Parathyroid adenoma (tissue), 2 donors: ENCODE results near the gene CTSF.

Experiments used
- H2AFZ ChIP-seq: fragments of 300-600 bp; sonication (generic); one replicate; pipeline ENCODE4 v1.7.0; 2017; ENCODE audit warnings: antibody characterized with exemption, mild to moderate bottlenecking
- H3K27ac ChIP-seq: fragments of 300-600 bp; sonication (generic); one replicate; pipeline ENCODE4 v1.7.0; 2017
- H3K27me3 ChIP-seq: fragments of 300-600 bp; sonication (generic); one replicate; pipeline ENCODE4 v1.7.0; 2017; ENCODE audit warnings: low read length; ENCODE audit not compliant: control insufficient read depth, insufficient read depth
- H3K36me3 ChIP-seq: fragments of 300-600 bp; sonication (generic); one replicate; pipeline ENCODE4 v1.7.0; 2017; ENCODE audit warnings: low read length; ENCODE audit not compliant: control insufficient read depth, insufficient read depth
- H3K4me1 ChIP-seq: fragments of 300-600 bp; sonication (generic); one replicate; pipeline ENCODE4 v1.7.0; 2017; ENCODE audit warnings: control low read depth
- H3K4me2 ChIP-seq: fragments of 300-600 bp; sonication (generic); one replicate; pipeline ENCODE4 v1.7.0; 2017; ENCODE audit warnings: low read length
- H3K4me3 ChIP-seq: fragments of 300-600 bp; sonication (generic); one replicate; pipeline ENCODE4 v1.7.0; 2017; ENCODE audit warnings: low read depth, low read length
- H3K79me2 ChIP-seq: fragments of 300-600 bp; sonication (generic); one replicate; pipeline ENCODE4 v1.7.0; 2017; ENCODE audit warnings: control low read depth
- H3K9ac ChIP-seq: fragments of 300-600 bp; sonication (generic); one replicate; pipeline ENCODE4 v1.7.0; 2017; ENCODE audit warnings: mild to moderate bottlenecking
- H3K9me3 ChIP-seq: fragments of 300-600 bp; sonication (generic); one replicate; pipeline ENCODE4 v1.7.0; 2017; ENCODE audit warnings: low read length; ENCODE audit not compliant: control insufficient read depth
- TF ChIP-seq, protein P1 (sequence below): fragments of 300-600 bp; sonication (generic); IDR thresholded peaks from one replicate; pipeline ENCODE4 v1.7.0; 2017; ENCODE audit warnings: antibody characterized with exemption, mild to moderate bottlenecking
- donor health status: primary hyperparathyroidism.

The CTSF gene

DNA sequence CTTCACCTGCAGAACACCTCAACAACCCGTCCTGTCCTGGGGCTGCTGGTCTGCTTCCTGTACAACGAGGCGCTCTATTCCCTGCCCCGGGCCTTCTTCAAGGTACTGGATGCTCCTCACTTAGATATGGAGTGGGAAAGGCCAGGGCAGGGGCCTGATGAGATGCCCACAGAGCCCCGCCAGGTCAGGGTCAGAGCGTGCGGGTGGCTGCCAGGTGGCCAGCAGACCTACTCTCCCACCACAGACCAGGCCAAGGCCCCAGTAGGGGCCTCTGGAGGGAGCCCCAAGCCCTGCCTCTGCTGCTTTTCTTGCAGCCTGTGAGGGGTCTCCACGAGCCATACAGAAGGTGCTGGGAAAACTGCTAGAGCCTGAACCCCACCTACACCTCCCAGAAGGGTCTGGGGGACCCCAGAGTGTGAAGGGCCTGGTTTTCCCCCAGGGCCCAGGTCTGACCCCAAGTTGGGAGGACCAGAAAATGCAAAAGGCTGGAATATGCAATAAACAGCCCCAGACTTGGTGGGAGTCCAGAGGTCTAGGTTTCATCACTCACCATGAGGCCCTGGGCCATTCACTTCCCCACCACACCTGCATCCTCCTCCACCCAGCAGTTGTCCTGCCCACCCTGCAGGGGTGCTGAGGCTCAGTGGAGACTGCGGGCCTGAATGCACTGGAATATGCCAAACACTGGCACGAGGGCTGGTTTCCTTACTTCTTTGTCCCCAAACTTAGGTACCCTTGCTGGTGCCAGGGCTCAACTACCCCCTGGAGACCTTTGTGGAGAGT, 37.3 kb downstream of the CTSF start:
- Histone ChIP-seq H3K36me3 (no peaks in the 10 kb centered on the region), H3K4me2 (no peak overlapping the region), H3K9me3 (no peaks in the 10 kb centered on the region), H3K4me3 (no peak overlapping the region), H3K27ac (no peak overlapping the region), H3K9ac (no peak overlapping the region), H3K79me2 (no peaks in the 10 kb centered on the region), H3K4me1 (no peaks in the 10 kb centered on the region), H2AFZ (no peak overlapping the region), H3K27me3 (no peaks in the 10 kb centered on the region)
- TF ChIP-seq, protein P1, sequence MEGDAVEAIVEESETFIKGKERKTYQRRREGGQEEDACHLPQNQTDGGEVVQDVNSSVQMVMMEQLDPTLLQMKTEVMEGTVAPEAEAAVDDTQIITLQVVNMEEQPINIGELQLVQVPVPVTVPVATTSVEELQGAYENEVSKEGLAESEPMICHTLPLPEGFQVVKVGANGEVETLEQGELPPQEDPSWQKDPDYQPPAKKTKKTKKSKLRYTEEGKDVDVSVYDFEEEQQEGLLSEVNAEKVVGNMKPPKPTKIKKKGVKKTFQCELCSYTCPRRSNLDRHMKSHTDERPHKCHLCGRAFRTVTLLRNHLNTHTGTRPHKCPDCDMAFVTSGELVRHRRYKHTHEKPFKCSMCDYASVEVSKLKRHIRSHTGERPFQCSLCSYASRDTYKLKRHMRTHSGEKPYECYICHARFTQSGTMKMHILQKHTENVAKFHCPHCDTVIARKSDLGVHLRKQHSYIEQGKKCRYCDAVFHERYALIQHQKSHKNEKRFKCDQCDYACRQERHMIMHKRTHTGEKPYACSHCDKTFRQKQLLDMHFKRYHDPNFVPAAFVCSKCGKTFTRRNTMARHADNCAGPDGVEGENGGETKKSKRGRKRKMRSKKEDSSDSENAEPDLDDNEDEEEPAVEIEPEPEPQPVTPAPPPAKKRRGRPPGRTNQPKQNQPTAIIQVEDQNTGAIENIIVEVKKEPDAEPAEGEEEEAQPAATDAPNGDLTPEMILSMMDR: no peak

DNA sequence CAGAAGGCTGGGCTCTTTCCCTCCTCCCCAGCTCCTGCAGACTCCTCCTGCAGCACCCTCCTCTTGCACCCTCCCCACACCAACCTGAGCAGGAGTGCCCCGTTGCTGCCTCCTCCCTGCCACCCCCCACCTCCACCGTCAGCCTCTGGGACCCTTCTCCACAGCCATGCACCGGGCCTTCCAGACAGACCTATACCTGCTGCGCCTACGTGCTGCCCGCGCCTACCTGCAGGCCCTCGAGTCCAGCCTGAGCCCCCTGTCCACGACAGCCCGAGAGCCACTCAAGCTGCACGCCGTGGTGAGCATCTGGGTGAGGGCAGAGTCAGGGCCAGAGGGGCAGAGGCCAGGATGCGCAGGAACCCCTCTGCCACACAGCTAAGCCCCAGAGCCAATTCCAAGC, 38.8 kb downstream of the CTSF start:
- no peak overlapping the region for H3K4me2 ChIP-seq
- no peak overlapping the region for H3K27ac ChIP-seq
- H3K9me3 ChIP-seq: no peaks in the 10 kb centered on the region
- TF ChIP-seq, protein P1: no peak
- no peaks in the 10 kb centered on the region for H3K36me3 ChIP-seq
- H3K27me3 ChIP-seq: no peaks in the 10 kb centered on the region
- no peak overlapping the region for H3K9ac ChIP-seq
- H2AFZ ChIP-seq: no peak overlapping the region
- H3K4me3 ChIP-seq: no peak overlapping the region
- no peaks in the 10 kb centered on the region for H3K79me2 ChIP-seq
- no peaks in the 10 kb centered on the region for H3K4me1 ChIP-seq

DNA sequence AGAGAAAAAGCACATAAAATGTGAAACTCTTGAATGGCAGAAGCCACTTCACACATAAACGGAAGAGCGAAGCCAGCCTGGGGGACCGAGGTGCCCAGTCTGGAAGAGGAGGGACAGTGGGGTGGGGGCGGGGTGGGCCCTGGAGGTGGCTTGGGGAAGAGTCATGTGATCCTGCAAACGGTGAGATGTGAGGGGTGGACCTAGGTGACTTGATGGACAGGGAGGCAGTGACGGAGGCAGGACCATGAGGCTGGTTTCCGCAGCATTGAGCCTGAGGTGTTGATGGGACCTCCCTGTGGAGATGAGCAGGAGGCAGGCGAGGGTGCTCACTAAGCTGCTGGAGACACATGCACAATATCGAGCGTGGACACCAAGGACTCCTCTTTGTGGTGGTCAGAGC, 39.3 kb downstream of the CTSF start:
- Histone ChIP-seq H3K27me3 (no peaks in the 10 kb centered on the region), H3K4me1 (no peaks in the 10 kb centered on the region), H3K9me3 (no peaks in the 10 kb centered on the region), H3K27ac (no peak overlapping the region), H2AFZ (no peak overlapping the region), H3K4me2 (no peak overlapping the region), H3K79me2 (no peaks in the 10 kb centered on the region), H3K9ac (no peak overlapping the region), H3K4me3 (no peak overlapping the region), H3K36me3 (no peaks in the 10 kb centered on the region)
- TF ChIP-seq, protein P1: no peak

DNA sequence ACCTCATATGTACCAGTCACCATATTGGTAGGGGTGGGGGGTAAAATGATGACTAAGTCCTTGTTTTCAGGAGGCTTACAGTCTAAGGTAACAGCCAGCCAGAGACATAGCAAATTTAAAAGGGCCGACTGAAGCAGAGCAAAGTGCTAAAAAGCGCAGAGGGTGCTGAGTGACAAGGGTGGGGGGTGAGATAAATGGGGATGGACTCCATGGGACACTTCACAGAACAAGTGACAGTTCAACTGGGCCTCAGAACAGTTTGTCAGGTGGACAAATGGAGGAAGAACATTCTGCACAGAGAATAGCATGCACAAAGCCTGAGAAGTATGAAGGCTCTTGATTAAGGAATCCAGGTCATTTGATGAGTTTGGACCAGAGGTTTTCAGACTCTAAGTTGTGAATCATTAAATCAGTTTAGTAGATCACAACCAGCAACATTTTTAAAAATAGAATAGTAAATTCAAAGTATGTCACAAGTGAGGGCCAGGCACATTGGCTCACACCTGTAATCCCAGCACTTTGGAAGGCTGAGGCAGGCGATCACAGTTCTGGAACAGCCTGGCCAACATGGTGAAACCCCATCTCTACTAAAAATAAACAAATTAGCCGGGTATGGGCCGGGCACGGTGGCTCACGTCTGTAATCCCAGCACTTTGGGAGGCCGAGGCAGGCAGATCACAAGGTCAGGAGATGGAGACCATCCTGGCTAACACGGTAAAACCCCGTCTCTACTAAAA, 43.9 kb downstream of the CTSF start:
- Histone ChIP-seq H3K27ac (no peak overlapping the region), H3K4me1 (no peaks in the 10 kb centered on the region), H3K36me3 (no peaks in the 10 kb centered on the region), H3K9me3 (no peaks in the 10 kb centered on the region), H3K27me3 (no peaks in the 10 kb centered on the region), H3K4me3 (no peak overlapping the region), H3K9ac (no peak overlapping the region), H2AFZ (no peak overlapping the region), H3K79me2 (no peaks in the 10 kb centered on the region), H3K4me2 (no peak overlapping the region)
- TF ChIP-seq, protein P1: no peak
